GM19468 (cell line): ENCODE measurements around the gene RAB11FIP3.
"Not testable (repeated sequence)": the region's sequence is repeated elsewhere in the genome, so short reads cannot be mapped to it uniquely, and the experiment has no call there.

Source experiments
- ATAC-seq: cut with Tn5 transposase; IDR thresholded peaks from one replicate; pipeline ENCODE4 v1.9.1; 2021; ENCODE audit warnings: mild to moderate bottlenecking, moderate library complexity, moderate number of reproducible peaks; ENCODE audit not compliant: unreplicated experiment; ENCODE audit errors: extremely low read depth

Gene RAB11FIP3

GRCh38 chr16:425082-425718, at the start of gene RAB11FIP3:
Gene RAB11FIP3, plus strand, starts transcription at chr16:425649. Its CDS starts 358 bp downstream, at chr16:426007.
- peak; percentile 60 for ATAC-seq

- ATAC-seq: no peak
Observed at GRCh38 chr16:375927-376816, 49.3 kb upstream of the RAB11FIP3 start.

GRCh38 chr16:376817-377418, 48.5 kb upstream of the RAB11FIP3 start:
- no peak for ATAC-seq

GRCh38 chr16:377419-377951, 48.0 kb upstream of the RAB11FIP3 start:
- ATAC-seq: no peak

GRCh38 chr16:378113-378820, 47.2 kb upstream of the RAB11FIP3 start:
- not testable (repeated sequence) for ATAC-seq

- no peak for ATAC-seq
Observed at GRCh38 chr16:378821-379182, 46.6 kb upstream of the RAB11FIP3 start.

- ATAC-seq: no peak
Observed at GRCh38 chr16:379183-379960, 46.1 kb upstream of the RAB11FIP3 start.

- ATAC-seq: no peak
Observed at GRCh38 chr16:379961-380761, 45.3 kb upstream of the RAB11FIP3 start.

GRCh38 chr16:380762-381011, 44.8 kb upstream of the RAB11FIP3 start:
- ATAC-seq: no peak

- no peak for ATAC-seq
Observed at GRCh38 chr16:381012-381788, 44.2 kb upstream of the RAB11FIP3 start.

GRCh38 chr16:381789-382717, 43.4 kb upstream of the RAB11FIP3 start, which contains the start of gene PGAP6:
Gene PGAP6, minus strand, starts transcription at chr16:381978. Its CDS starts 157 bp downstream, at chr16:381821.
- peak; percentile 19 for ATAC-seq

GRCh38 chr16:383326-384051, 42.0 kb upstream of the RAB11FIP3 start:
- no peak for ATAC-seq

GRCh38 chr16:386641-387156, 38.8 kb upstream of the RAB11FIP3 start:
- ATAC-seq: no peak

- not testable (repeated sequence) for ATAC-seq
Observed at GRCh38 chr16:387761-388666, 37.4 kb upstream of the RAB11FIP3 start.

GRCh38 chr16:389352-389751, 36.1 kb upstream of the RAB11FIP3 start:
- ATAC-seq: no peak
